ENCODE measurements around the gene CHRNA5. TPM values are rescaled to one million over a fixed set of nuclear protein-coding genes. Genes with fewer than 3 reads are reported as not detected.

The CHRNA5 gene
- polyA plus RNA-seq, 3 donors, result 0.19 TPM; not detected in 2

GRCh38 chr15:78637776-78638435 is 72.6 kb downstream of the CHRNA5 start:
- intact Hi-C loops (cut with micrococcal nuclease), result no loop called here

DNA sequence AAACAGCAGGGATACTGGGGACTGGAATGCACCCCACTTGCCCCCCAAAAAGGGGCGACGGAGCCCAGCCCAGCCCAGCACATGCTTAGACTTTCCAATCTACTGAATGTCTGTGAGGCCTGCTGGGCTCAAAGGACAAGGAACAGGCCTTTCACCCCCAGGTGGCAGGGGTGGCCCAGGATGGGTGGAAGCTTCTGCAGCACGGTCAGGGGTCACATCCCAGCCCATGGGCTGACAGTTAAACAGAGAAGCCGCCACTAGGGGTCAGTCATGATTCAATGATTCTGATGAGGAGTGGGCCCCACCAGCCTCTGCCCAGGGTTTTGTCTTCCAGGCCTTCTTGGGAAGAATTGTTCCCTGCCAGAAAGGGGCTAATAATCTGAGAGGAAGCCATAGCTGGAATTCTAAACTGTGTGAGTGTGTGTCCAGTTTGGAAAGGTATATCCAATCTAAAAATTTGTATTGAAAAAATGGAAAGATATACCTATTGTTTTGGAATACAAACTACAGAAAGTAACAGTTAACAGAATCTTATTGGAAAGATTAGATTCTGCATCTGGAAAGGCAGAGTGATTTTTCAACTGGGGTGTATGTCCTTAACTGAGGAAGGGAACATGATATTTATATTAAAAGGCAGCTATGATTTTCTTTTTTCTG is 73.5 kb downstream of the CHRNA5 start:
- H3K9me3 Mint-ChIP-seq, result peaks cover 0 to 5% (median 0%) of the 10 kb centered on the region in 7 donors
- H3K4me1 Mint-ChIP-seq, result peaks cover 14% of the 10 kb centered on the region
- Histone ChIP-seq H3K4me1 (ENCODE audit: control insufficient read depth in 1 of 2, insufficient read depth in 2 of 2, low read length in 2 of 2) (peaks cover 9 to 12% of the 10 kb centered on the region in 2 donors), H4K20me1 (ENCODE audit: insufficient read depth, low read length) (no peaks in the 10 kb centered on the region), H2AFZ (ENCODE audit: insufficient read depth, low read depth, low read length, poor library complexity, severe bottlenecking) (no peak overlapping the region), H3K27ac (ENCODE audit: low read depth in 1 of 2, low read length in 2 of 2) (no peak overlapping the region), H3K36me3 (replicated peaks in 1 of 2; ENCODE audit: control insufficient read depth in 1 of 2, insufficient read depth in 2 of 2, low read length in 2 of 2) (no peaks in the 10 kb centered on the region), H3K4me2 (replicated peaks; ENCODE audit: extremely low read depth, low read length, poor library complexity, severe bottlenecking) (no peak overlapping the region), H3K79me2 (ENCODE audit: insufficient read depth, low read length) (no peaks in the 10 kb centered on the region), H3K4me3 (replicated peaks in 1 of 3; ENCODE audit: low read depth in 2 of 3, low read length in 3 of 3) (no peak overlapping the region), H3K9ac (ENCODE audit: insufficient read depth, low read length, poor library complexity, severe bottlenecking) (no peak overlapping the region), H3K27me3 (ENCODE audit: control insufficient read depth in 2 of 2, insufficient read depth in 2 of 2, low read length in 2 of 2) (peaks cover 0 to 21% of the 10 kb centered on the region in 2 donors), H3K9me3 (replicated peaks in 1 of 2; ENCODE audit: control insufficient read depth in 1 of 2, insufficient read depth in 1 of 2, low read length in 2 of 2) (no peaks in the 10 kb centered on the region)
- intact Hi-C loops (cut with micrococcal nuclease), result no loop called here
- WGBS (ENCODE audit: insufficient coverage), result 0% methylated on average over 2 of the region's 4 CpGs
- TF ChIP-seq CTCF (IDR thresholded peaks at IDR 0.05), result peak; percentile 37
- no peak overlapping the region for H3K4me3 Mint-ChIP-seq
- H3K36me3 Mint-ChIP-seq, result no peaks in the 10 kb centered on the region
- no peak overlapping the region for H3K27ac Mint-ChIP-seq
- H3K27me3 Mint-ChIP-seq (ENCODE audit: low read depth in 3 of 3), result peaks cover 16 to 27% (median 27%) of the 10 kb centered on the region in 3 donors
- peak in 2 of 3 donors; percentile 29 to 33 for DNase-seq

More at GRCh38 chr15:78637776-78638435, 72.6 kb downstream of the CHRNA5 start:
- Histone ChIP-seq H3K9ac (ENCODE audit: insufficient read depth, low read length, poor library complexity, severe bottlenecking) (no peak overlapping the region), H3K27me3 (ENCODE audit: control insufficient read depth in 2 of 2, insufficient read depth in 2 of 2, low read length in 2 of 2) (peaks cover 0 to 21% of the 10 kb centered on the region in 2 donors), H3K27ac (ENCODE audit: low read depth in 1 of 2, low read length in 2 of 2) (no peak overlapping the region), H3K79me2 (ENCODE audit: insufficient read depth, low read length) (no peaks in the 10 kb centered on the region), H3K4me2 (replicated peaks; ENCODE audit: extremely low read depth, low read length, poor library complexity, severe bottlenecking) (no peak overlapping the region), H3K36me3 (replicated peaks in 1 of 2; ENCODE audit: control insufficient read depth in 1 of 2, insufficient read depth in 2 of 2, low read length in 2 of 2) (no peaks in the 10 kb centered on the region), H4K20me1 (ENCODE audit: insufficient read depth, low read length) (no peaks in the 10 kb centered on the region), H3K4me3 (replicated peaks in 1 of 3; ENCODE audit: low read depth in 2 of 3, low read length in 3 of 3) (no peak overlapping the region), H3K9me3 (replicated peaks in 1 of 2; ENCODE audit: control insufficient read depth in 1 of 2, insufficient read depth in 1 of 2, low read length in 2 of 2) (peaks cover 4 to 7% of the 10 kb centered on the region in 2 donors), H3K4me1 (ENCODE audit: control insufficient read depth in 1 of 2, insufficient read depth in 2 of 2, low read length in 2 of 2) (peaks cover 9 to 12% of the 10 kb centered on the region in 2 donors), H2AFZ (ENCODE audit: insufficient read depth, low read depth, low read length, poor library complexity, severe bottlenecking) (no peak overlapping the region)
- Mint-ChIP-seq H3K4me3 (no peak overlapping the region), H3K4me1 (peaks cover 14% of the 10 kb centered on the region), H3K27me3 (ENCODE audit: low read depth in 3 of 3) (peaks cover 16 to 30% (median 28%) of the 10 kb centered on the region in 3 donors), H3K9me3 (peaks cover 3 to 14% (median 8%) of the 10 kb centered on the region in 7 donors), H3K27ac (no peak overlapping the region), H3K36me3 (no peaks in the 10 kb centered on the region)
- TF ChIP-seq CTCF (IDR thresholded peaks at IDR 0.05), result no peak
- DNase-seq, result no peak
- 100% methylated on average over 3 of the region's 4 CpGs for WGBS (ENCODE audit: insufficient coverage)

All from CD14-positive monocyte (primary cell).